Smooth muscle cell (in vitro differentiated cells): Measurements from ENCODE around the gene ELL. TPM values are rescaled to one million over a fixed set of nuclear protein-coding genes. Genes with fewer than 3 reads are reported as not detected.

ENCODE experiments used
- DNase-seq: peaks from one replicate; lab custom pipeline; 2025; ENCODE audit not compliant: unreplicated experiment; lab: John Stamatoyannopoulos, UW
- H2AFZ ChIP-seq: fragments of 200-600 bp; sonication (generic); 2 replicates; pipeline ENCODE4 v1.6.0; 2016; ENCODE audit warnings: antibody characterized with exemption, low read depth, mild to moderate bottlenecking
- H3F3A ChIP-seq: fragments of 200-600 bp; sonication (generic); 2 replicates; pipeline ENCODE4 v1.6.0; 2017; ENCODE audit warnings: antibody characterized with exemption, low read depth
- H3K27ac ChIP-seq: fragments of 200-600 bp; sonication (generic); 2 replicates; pipeline ENCODE4 v1.5.1; 2016; ENCODE audit warnings: low read depth, mild to moderate bottlenecking
- H3K27me3 ChIP-seq: fragments of 200-600 bp; sonication (generic); 2 replicates; pipeline ENCODE4 v1.6.1; 2016; ENCODE audit warnings: low read depth, mild to moderate bottlenecking
- H3K36me3 ChIP-seq: fragments of 200-600 bp; sonication (generic); 2 replicates; pipeline ENCODE4 v1.5.1; 2016; ENCODE audit warnings: low read depth
- H3K4me1 ChIP-seq: fragments of 200-600 bp; sonication (generic); 2 replicates; pipeline ENCODE4 v1.5.1; 2016; ENCODE audit warnings: low read depth
- H3K4me2 ChIP-seq: fragments of 200-600 bp; sonication (generic); 2 replicates; pipeline ENCODE4 v1.6.0; 2016; ENCODE audit warnings: mild to moderate bottlenecking
- H3K4me3 ChIP-seq: fragments of 200-600 bp; sonication (generic); 2 replicates; pipeline ENCODE4 v1.5.1; 2016; ENCODE audit warnings: mild to moderate bottlenecking
- H3K79me2 ChIP-seq: fragments of 200-600 bp; sonication (generic); 2 replicates; pipeline ENCODE4 v1.6.0; 2016; ENCODE audit warnings: low read depth, mild to moderate bottlenecking
- H3K9ac ChIP-seq: fragments of 200-600 bp; sonication (generic); 2 replicates; pipeline ENCODE4 v1.6.0; 2016; ENCODE audit warnings: low read depth
- H3K9me3 ChIP-seq: fragments of 200-600 bp; sonication (generic); replicated peaks from 2 replicates; pipeline ENCODE4 v1.5.1; 2016; ENCODE audit warnings: low read depth
- H4K20me1 ChIP-seq: fragments of 200-600 bp; sonication (generic); 2 replicates; pipeline ENCODE4 v1.6.0; 2016; ENCODE audit warnings: low read depth
- WGBS: methylation state at CpG from one replicate; pipeline ENCODE4 v1.1.7; 2016; ENCODE audit warnings: low lambda C conversion rate; 5-methylcytosine and 5-hydroxymethylcytosine counted together
- polyA plus RNA-seq: library from polyadenylated mRNA; unstranded; fragments of >200 nt; fragmentation: Nextera tagmentation; extraction: Ambion mirVana; gene quantifications from 2 replicates; pipeline ENCODE4 v1.2.1, GENCODE V29; 2016
- total RNA-seq: library from RNA; depleted of rRNA; stranded (reverse); fragments of >200 nt; gene quantifications from 2 replicates; pipeline ENCODE4 v1.2.3, GENCODE V29; 2014
- TF ChIP-seq, protein P1 (sequence below): fragments of 200-600 bp; sonication (generic); IDR thresholded peaks from 2 replicates; pipeline ENCODE4 v1.5.1; 2017; ENCODE audit warnings: borderline replicate concordance, mild to moderate bottlenecking, antibody characterized with exemption; ENCODE audit not compliant: insufficient read depth, poor library complexity, severe bottlenecking

ELL gene
- total and polyA plus RNA-seq, 2 experiments from 2014 or later = 12.8 to 15.2 TPM

DNA sequence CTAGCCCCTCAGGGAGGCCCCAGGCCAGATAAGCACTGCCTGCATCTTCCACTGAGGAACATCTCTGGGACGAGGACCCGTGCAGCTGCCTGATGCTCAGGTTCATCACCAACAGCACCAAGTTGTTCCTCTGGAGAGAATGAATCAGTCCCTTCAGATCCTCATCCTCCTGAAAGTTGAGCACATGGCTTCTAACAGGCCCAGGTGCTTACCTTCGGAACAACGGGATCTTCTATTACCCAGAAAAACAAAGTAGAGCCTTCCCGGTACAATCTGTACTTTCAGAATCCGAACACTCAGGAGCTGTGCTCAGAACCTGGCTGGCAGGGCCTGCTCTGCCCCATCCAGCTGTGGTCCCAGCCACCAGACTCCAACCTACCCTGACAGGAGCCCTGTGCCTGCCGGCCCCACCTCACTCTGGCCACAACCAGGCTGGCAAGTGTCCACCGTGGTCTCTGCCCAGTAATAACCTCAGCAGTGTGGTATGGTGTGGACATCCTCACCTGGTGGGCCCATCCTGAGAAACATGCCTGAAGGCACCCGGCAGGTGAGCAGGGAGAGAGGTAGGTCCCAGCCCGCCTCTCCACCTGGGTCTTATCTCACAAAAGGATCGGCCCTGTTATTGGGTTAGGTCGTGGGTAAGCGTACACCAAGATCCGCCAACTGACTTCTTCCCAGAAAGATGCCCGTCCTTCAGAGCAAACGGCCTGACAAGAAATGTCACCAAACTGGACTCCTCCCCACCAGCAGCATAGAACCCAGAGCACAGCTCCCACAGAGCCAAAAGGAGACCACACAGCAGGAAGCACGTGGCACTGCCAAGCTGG, 34.1 kb downstream of the ELL start:
- no peaks in the 10 kb centered on the region for H3K9me3 ChIP-seq
- no peaks in the 10 kb centered on the region for H3K36me3 ChIP-seq
- H3K79me2 ChIP-seq = peaks cover 97% of the 10 kb centered on the region
- no peak for DNase-seq
- no peak overlapping the region for H2AFZ ChIP-seq
- H3K27ac ChIP-seq = no peak overlapping the region
- peaks cover 7% of the 10 kb centered on the region for H3K4me1 ChIP-seq
- WGBS = 93% methylated on average over 17 of the region's 17 CpGs
- H3K27me3 ChIP-seq = no peaks in the 10 kb centered on the region
- H3F3A ChIP-seq = no peaks in the 10 kb centered on the region
- H3K4me3 ChIP-seq = no peak overlapping the region
- H4K20me1 ChIP-seq = peaks cover 97% of the 10 kb centered on the region
- H3K4me2 ChIP-seq = no peak overlapping the region
- TF ChIP-seq, protein P1, sequence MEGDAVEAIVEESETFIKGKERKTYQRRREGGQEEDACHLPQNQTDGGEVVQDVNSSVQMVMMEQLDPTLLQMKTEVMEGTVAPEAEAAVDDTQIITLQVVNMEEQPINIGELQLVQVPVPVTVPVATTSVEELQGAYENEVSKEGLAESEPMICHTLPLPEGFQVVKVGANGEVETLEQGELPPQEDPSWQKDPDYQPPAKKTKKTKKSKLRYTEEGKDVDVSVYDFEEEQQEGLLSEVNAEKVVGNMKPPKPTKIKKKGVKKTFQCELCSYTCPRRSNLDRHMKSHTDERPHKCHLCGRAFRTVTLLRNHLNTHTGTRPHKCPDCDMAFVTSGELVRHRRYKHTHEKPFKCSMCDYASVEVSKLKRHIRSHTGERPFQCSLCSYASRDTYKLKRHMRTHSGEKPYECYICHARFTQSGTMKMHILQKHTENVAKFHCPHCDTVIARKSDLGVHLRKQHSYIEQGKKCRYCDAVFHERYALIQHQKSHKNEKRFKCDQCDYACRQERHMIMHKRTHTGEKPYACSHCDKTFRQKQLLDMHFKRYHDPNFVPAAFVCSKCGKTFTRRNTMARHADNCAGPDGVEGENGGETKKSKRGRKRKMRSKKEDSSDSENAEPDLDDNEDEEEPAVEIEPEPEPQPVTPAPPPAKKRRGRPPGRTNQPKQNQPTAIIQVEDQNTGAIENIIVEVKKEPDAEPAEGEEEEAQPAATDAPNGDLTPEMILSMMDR = no peak
- H3K9ac ChIP-seq = no peak overlapping the region

DNA sequence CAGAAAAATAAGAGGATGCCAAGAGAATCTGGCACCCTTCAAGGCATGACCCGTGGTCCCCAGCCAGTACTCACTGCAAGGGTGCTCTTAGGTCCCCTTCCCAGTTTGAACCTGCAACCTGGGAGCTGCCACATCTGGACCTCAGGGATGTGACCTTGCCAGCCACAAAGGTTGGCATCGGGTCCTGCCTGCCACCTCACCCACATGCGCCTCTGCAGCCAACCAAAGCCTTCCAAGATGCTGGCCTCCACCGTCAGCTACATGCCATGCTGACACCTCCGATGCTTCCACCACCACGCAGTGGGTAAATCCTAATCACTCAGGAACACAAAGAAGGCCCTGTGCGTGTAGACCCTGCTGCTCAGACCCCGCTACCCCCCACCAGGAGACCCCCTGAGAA, 35.1 kb downstream of the ELL start:
- no peak overlapping the region for H3K9ac ChIP-seq
- peaks cover 97% of the 10 kb centered on the region for H4K20me1 ChIP-seq
- peak overlapping the region; percentile 81 for H3K4me2 ChIP-seq

DNA sequence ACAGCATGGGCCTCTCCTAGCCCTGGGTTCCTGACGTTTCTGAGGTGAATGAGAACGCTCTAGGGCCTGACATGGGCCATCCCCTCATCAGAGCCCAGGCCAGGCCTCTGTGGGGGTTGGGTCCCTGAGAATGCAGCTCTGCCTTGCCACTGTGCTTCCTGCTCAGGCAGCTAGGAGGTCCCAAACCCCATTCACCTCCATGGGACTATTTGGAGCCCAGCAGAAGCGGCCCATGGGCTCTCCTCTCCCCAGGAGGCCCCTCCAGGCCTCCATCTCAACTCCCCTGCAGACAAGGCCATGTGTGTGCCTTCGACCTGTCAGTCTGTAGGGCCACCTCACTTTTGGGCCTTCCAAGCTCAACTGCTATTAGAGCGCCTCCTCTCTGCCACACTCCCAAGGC, 36.9 kb downstream of the ELL start:
- no peak overlapping the region for H3K4me3 ChIP-seq
- no peaks in the 10 kb centered on the region for H3K9me3 ChIP-seq
- WGBS = 92% methylated on average over 5 of the region's 5 CpGs
- TF ChIP-seq, protein P1 = no peak
- DNase-seq = no peak
- H3K36me3 ChIP-seq = no peaks in the 10 kb centered on the region
- no peaks in the 10 kb centered on the region for H3F3A ChIP-seq
- H3K27ac ChIP-seq = no peak overlapping the region
- no peaks in the 10 kb centered on the region for H3K27me3 ChIP-seq
- peaks cover 97% of the 10 kb centered on the region for H3K79me2 ChIP-seq
- no peak overlapping the region for H2AFZ ChIP-seq
- no peak overlapping the region for H3K4me2 ChIP-seq
- peaks cover 10% of the 10 kb centered on the region for H3K4me1 ChIP-seq
- H4K20me1 ChIP-seq = peaks cover 96% of the 10 kb centered on the region
- H3K9ac ChIP-seq = no peak overlapping the region

More for the DNA sequence above, 35.1 kb downstream of the ELL start:
- H3F3A ChIP-seq = no peaks in the 10 kb centered on the region
- TF ChIP-seq, protein P1 = no peak
- H2AFZ ChIP-seq = no peak overlapping the region
- H3K4me1 ChIP-seq = peaks cover 7% of the 10 kb centered on the region
- no peaks in the 10 kb centered on the region for H3K36me3 ChIP-seq
- no peak overlapping the region for H3K4me3 ChIP-seq
- DNase-seq = no peak
- H3K79me2 ChIP-seq = peaks cover 97% of the 10 kb centered on the region
- H3K9me3 ChIP-seq = no peaks in the 10 kb centered on the region
- H3K27me3 ChIP-seq = no peaks in the 10 kb centered on the region
- WGBS = 90% methylated on average over 8 of the region's 8 CpGs
- peak overlapping the region; percentile 88 for H3K27ac ChIP-seq
